Kidney epithelial cell (primary cell): ENCODE data around the gene CARMIL1. TPM values are rescaled to one million over a fixed set of nuclear protein-coding genes. Genes with fewer than 3 reads are reported as not detected.
"Not testable (repeated sequence)": the region's sequence is repeated elsewhere in the genome, so short reads cannot be mapped to it uniquely, and the experiment has no call there.

ENCODE experiments used
- DNase-seq: peaks from one replicate; pipeline ENCODE4 v3.0.0-alpha.2; 2010; ENCODE audit warnings: low read depth
- H3K27me3 ChIP-seq: 2 replicates; pipeline ENCODE4 v1.6.0; 2011; ENCODE audit warnings: low read length; ENCODE audit not compliant: control insufficient read depth, insufficient read depth
- H3K36me3 ChIP-seq: 2 replicates; pipeline ENCODE4 v1.5.1; 2011; ENCODE audit warnings: low read length; ENCODE audit not compliant: control insufficient read depth, insufficient read depth
- H3K4me3 ChIP-seq: 2 replicates; pipeline ENCODE4 v1.5.1; 2011; ENCODE audit warnings: low read depth, mild to moderate bottlenecking, control low read depth, low read length
- total RNA-seq: library from RNA; depleted of rRNA; stranded (reverse); fragments of >200 nt; gene quantifications from 2 replicates; pipeline ENCODE4 v1.2.3, GENCODE V29; 2015
- TF ChIP-seq, protein P1 (sequence below): IDR thresholded peaks from 2 replicates; pipeline ENCODE4 v1.5.1; 2011; ENCODE audit warnings: mild to moderate bottlenecking, moderate library complexity, low read length, control low read depth, inconsistent platforms; ENCODE audit not compliant: insufficient read depth, poor library complexity, severe bottlenecking

Gene CARMIL1
- total RNA-seq, 1 donor from 2014 or later, result 14.7 TPM

DNA sequence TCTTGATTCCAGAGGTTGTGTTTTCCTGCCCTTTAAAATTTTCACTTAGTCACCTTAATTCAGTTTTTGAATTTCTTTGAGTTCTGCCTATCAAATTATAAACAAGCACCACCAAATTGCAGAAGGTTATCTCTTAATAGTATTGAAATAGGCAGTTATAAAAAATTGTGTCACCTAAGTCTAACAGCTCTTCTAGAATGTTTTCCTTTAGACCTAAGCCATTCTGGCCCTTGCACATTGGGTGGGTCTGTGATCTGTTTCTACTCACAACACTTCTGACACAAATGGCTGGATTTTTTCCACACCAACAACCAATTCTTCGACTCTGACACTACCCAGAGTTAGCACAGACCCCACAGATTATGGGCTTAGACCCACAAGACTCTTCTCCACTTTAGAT, 101.9 kb downstream of the CARMIL1 start:
- TF ChIP-seq, protein P1, sequence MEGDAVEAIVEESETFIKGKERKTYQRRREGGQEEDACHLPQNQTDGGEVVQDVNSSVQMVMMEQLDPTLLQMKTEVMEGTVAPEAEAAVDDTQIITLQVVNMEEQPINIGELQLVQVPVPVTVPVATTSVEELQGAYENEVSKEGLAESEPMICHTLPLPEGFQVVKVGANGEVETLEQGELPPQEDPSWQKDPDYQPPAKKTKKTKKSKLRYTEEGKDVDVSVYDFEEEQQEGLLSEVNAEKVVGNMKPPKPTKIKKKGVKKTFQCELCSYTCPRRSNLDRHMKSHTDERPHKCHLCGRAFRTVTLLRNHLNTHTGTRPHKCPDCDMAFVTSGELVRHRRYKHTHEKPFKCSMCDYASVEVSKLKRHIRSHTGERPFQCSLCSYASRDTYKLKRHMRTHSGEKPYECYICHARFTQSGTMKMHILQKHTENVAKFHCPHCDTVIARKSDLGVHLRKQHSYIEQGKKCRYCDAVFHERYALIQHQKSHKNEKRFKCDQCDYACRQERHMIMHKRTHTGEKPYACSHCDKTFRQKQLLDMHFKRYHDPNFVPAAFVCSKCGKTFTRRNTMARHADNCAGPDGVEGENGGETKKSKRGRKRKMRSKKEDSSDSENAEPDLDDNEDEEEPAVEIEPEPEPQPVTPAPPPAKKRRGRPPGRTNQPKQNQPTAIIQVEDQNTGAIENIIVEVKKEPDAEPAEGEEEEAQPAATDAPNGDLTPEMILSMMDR, result no peak
- Histone ChIP-seq H3K4me3 (no peak overlapping the region), H3K36me3 (no peaks in the 10 kb centered on the region), H3K27me3 (no peaks in the 10 kb centered on the region)
- no peak for DNase-seq

DNA sequence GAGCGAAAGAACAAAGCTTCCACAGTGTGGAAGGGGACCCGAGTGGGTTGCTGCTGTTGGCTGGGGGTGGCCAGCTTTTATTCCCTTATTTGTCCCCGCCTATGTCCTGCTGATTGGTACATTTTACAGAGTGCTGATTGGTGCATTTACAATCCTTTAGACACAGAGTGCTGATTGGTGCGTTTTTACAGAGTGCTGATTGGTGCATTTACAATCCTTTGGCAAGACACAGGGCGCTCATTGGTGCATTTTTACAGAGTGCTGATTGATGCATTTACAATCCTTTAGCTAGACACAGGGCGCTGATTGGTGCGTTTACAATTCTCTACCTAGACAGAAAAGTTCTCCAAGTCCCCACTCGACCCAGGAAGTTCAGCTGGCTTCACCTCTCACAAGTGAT, 103.3 kb downstream of the CARMIL1 start:
- not testable (repeated sequence) for DNase-seq, H3K36me3 ChIP-seq, H3K4me3 ChIP-seq, H3K27me3 ChIP-seq

DNA sequence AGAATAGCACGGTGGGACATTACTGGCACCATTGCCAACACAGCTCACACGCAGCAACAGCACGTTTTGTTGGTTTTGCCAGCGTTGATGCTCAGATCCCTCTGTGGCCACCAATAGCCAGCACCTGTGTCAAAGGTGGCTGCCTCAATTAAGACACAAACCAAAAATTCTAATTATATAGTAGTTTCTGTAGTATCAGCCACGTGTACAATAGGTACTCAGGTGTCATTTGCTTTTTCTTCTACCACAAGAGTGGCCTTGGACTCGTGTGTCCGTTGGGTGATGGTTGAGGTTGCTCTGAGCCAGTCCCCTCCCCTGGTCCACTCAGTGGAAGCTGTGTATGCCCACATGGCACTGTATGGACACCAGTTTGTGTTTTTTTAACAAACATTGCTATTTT, 105.1 kb downstream of the CARMIL1 start:
- Histone ChIP-seq H3K4me3 (no peak overlapping the region), H3K36me3 (no peaks in the 10 kb centered on the region), H3K27me3 (no peaks in the 10 kb centered on the region)
- no peak for DNase-seq
- TF ChIP-seq, protein P1, result no peak

DNA sequence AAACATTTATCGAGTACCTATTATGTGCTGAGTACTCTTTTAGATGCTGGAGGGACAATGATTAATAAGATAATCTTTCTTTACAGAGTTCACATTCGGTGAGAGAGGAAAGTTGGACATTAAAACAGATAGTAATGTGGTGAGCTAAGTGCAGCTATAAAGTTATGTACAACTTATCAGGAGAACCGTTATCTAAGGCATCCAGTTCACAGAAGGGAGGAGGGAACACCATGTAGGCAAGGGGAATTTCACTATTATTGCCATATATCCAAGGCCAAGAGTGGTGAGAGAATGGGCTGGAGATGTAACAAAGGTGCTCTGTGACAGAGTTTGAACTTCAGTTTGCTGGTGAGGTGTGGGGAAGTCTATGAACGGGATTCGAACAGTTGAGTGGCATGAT, 105.8 kb downstream of the CARMIL1 start:
- Histone ChIP-seq H3K27me3 (no peaks in the 10 kb centered on the region), H3K4me3 (no peak overlapping the region), H3K36me3 (no peaks in the 10 kb centered on the region)
- no peak for DNase-seq
- TF ChIP-seq, protein P1, result no peak

DNA sequence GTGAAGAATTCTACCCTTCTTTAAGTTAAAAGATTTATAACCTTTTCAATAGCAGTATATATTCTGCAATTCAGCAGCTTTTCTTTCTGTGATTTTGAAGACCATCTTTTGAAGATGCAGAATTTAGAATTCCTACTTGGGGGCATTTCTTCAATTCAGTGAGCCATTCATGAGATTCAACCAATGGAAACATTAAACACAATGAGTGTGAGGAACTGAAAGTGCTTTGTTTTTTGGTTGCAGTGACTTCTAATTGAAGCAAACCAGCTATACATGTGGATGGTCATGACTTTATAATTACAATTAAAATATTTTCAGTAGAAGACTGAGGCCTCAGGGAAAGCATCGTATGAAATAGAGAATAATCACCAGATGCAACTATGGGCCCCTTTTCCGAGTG, 108.3 kb downstream of the CARMIL1 start:
- TF ChIP-seq, protein P1, result no peak
- H3K36me3 ChIP-seq, result no peaks in the 10 kb centered on the region
- no peaks in the 10 kb centered on the region for H3K27me3 ChIP-seq
- DNase-seq, result no peak
- no peak overlapping the region for H3K4me3 ChIP-seq

DNA sequence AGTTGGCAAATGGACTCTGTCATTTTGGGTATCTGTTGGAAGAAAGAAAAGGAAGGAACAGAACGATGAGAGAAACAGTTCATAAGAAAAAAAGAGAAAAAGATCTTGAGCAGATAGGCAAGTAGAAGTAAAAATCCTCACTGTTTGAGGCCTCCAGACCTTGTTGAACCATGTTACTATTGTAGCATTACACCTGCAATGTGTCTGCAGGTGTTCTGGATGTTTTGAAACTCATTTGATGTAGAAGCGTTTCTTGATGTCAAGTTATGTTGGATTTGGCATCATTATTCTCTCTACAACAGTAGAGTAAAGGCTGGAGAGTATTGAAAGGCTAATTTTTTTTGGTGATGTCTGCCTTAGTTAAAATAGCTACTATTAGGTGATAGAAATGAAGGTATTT, 108.7 kb downstream of the CARMIL1 start:
- TF ChIP-seq, protein P1, result no peak
- H3K27me3 ChIP-seq, result no peaks in the 10 kb centered on the region
- no peaks in the 10 kb centered on the region for H3K36me3 ChIP-seq
- no peak for DNase-seq
- no peak overlapping the region for H3K4me3 ChIP-seq
